HCT116 (cell line): ENCODE data around the gene LSP1. TPM values are rescaled to one million over a fixed set of nuclear protein-coding genes. Genes with fewer than 3 reads are reported as not detected.
"Not testable (repeated sequence)": the region's sequence is repeated elsewhere in the genome, so short reads cannot be mapped to it uniquely, and the experiment has no call there.

Experiments used
- ATAC-seq: fragments of 200-7000 bp; cut with Tn5 transposase; 2 replicates; pipeline ENCODE4 v1.9.1; 2020; ENCODE audit warnings: mild to moderate bottlenecking, moderate library complexity
- BruUV-seq: library from RNA; stranded (reverse); fragments of 400-500 nt; replicated peaks from 2 replicates; lab custom pipeline; 2021; lab: Mats Ljungman, UMichigan
- CTCF ChIA-PET: fragments of 300-600 bp; sonication (Branson Sonifier 250); formaldehyde crosslinking; loops from one replicate; lab custom pipeline; 2021; ENCODE audit warnings: antibody characterized with exemption; lab: Charles Lee
- POLR2A ChIA-PET: fragments of 300-600, 350-600 bp; sonication (Branson Sonifier 250); formaldehyde crosslinking; loops from one replicate; lab custom pipeline; 2021; ENCODE audit warnings: antibody characterized with exemption; lab: Charles Lee
- RAD21 ChIA-PET, 2 experiments: fragments of 300-600 bp; sonication (Branson Sonifier 250); formaldehyde crosslinking; loops; one replicate each; lab custom pipeline; 2023; ENCODE audit warnings: low total read pairs in 2 of 2; ENCODE audit not compliant: uncharacterized antibody in 2 of 2, unreplicated experiment in 2 of 2, low non-redundant PET in 1 of 2; lab: Charles Lee
- DNase-seq: peaks from one replicate; pipeline ENCODE4 v3.0.0-alpha.2; 2010; ENCODE audit warnings: low read depth, low spot score
- H2AFZ ChIP-seq: fragments of 200-600 bp; shearing (Covaris generic), sonication (generic); 2 replicates; pipeline ENCODE4 v1.6.1; 2017; ENCODE audit warnings: low read depth, mixed run types, mixed read lengths, antibody characterized with exemption, low read length; ENCODE audit not compliant: poor library complexity, severe bottlenecking
- H3K27ac ChIP-seq: 2 replicates; pipeline ENCODE4 v1.5.1; 2012; ENCODE audit warnings: low read depth, low read length
- H3K27me3 ChIP-seq: fragments of 200-600 bp; sonication (generic); 2 replicates; pipeline ENCODE4 v1.6.1; 2016; ENCODE audit warnings: mixed run types, low read length, mixed read lengths; ENCODE audit not compliant: insufficient read depth
- H3K36me3 ChIP-seq, 2 experiments: fragments of 200-500 bp in 1 of 2; fragments of 200-600 bp in 1 of 2; sonication (Bioruptor generic) in 1 of 2; sonication (generic) in 1 of 2; 2 replicates each; pipeline versions ENCODE4 v1.5.1 to v1.6.1; 2014 to 2016; ENCODE audit warnings: low read length in 2 of 2, inconsistent platforms in 1 of 2, mixed read lengths in 1 of 2, mixed run types in 1 of 2; ENCODE audit not compliant: insufficient read depth in 2 of 2, control insufficient read depth in 1 of 2
- H3K4me1 ChIP-seq, 2 experiments: fragments of 200-600 bp in 1 of 2; sonication (generic) in 1 of 2; 2 replicates each; pipeline versions ENCODE4 v1.5.1 to v1.6.1; 2012 to 2017; ENCODE audit warnings: low read length in 2 of 2, inconsistent platforms in 1 of 2, mild to moderate bottlenecking in 1 of 2, mixed read lengths in 1 of 2, mixed run types in 1 of 2, moderate library complexity in 1 of 2; ENCODE audit not compliant: insufficient read depth in 2 of 2, control insufficient read depth in 1 of 2
- H3K4me2 ChIP-seq: fragments of 200-600 bp; sonication (generic); 2 replicates; pipeline ENCODE4 v1.6.1; 2017; ENCODE audit warnings: mixed run types, low read length, mixed read lengths
- H3K4me3 ChIP-seq, 2 experiments: fragments of 200-600 bp in 1 of 2; sonication (generic) in 1 of 2; replicated peaks in 1 of 2; 2 replicates each; pipeline ENCODE4 v1.5.1; 2011 to 2016; ENCODE audit warnings: low read length in 2 of 2, control low read depth in 1 of 2, low read depth in 1 of 2, mild to moderate bottlenecking in 1 of 2, mixed read lengths in 1 of 2, mixed run types in 1 of 2
- H3K79me2 ChIP-seq: fragments of 200-600 bp; sonication (generic); 2 replicates; pipeline ENCODE4 v1.6.1; 2017; ENCODE audit warnings: mild to moderate bottlenecking, mixed run types, low read length, moderate library complexity, mixed read lengths; ENCODE audit not compliant: insufficient read depth
- H3K9ac ChIP-seq: fragments of 200-600 bp; sonication (generic); 2 replicates; pipeline ENCODE4 v1.6.1; 2016; ENCODE audit warnings: low read length, mixed read lengths
- H3K9me2 ChIP-seq: fragments of 200-600 bp; sonication (generic), shearing (Covaris generic); 2 replicates; pipeline ENCODE4 v1.6.1; 2017; ENCODE audit warnings: mixed run types, mild to moderate bottlenecking, moderate library complexity; ENCODE audit not compliant: insufficient read depth
- H3K9me3 ChIP-seq, 2 experiments: fragments of 200-500 bp in 1 of 2; fragments of 200-600 bp in 1 of 2; sonication (Bioruptor generic) in 1 of 2; sonication (generic) in 1 of 2; 2 replicates each; pipeline ENCODE4 v1.6.1; 2014 to 2017; ENCODE audit warnings: low read length in 2 of 2, mixed read lengths in 2 of 2, inconsistent platforms in 1 of 2, low read depth in 1 of 2, mild to moderate bottlenecking in 1 of 2, mixed run types in 1 of 2, moderate library complexity in 1 of 2; ENCODE audit not compliant: control insufficient read depth in 1 of 2, insufficient read depth in 1 of 2
- H4K20me1 ChIP-seq: fragments of 200-600 bp; sonication (generic), shearing (Covaris generic); 2 replicates; pipeline ENCODE4 v1.6.1; 2017; ENCODE audit warnings: mixed run types, mild to moderate bottlenecking, moderate library complexity; ENCODE audit not compliant: insufficient read depth
- CBX3 ChIP-seq: IDR thresholded peaks from 2 replicates; pipeline ENCODE4 v1.6.1; 2012; ENCODE audit warnings: low read depth
- EGR1 ChIP-seq: IDR thresholded peaks from 2 replicates; pipeline ENCODE4 v1.6.1; 2012; ENCODE audit warnings: low read depth
- intact Hi-C: fragments of 100-400 bp; cut with micrococcal nuclease; formaldehyde crosslinking; loops from 2 replicates; pipeline ENCODE4 v1.10.0; 2022
- total RNA-seq: library from RNA; stranded (reverse); gene quantifications from one replicate; pipeline ENCODE4 v1.2.1, GENCODE V29; 2021; ENCODE audit not compliant: unreplicated experiment

Gene LSP1
- total RNA-seq, 1 experiment from 2014 or later = 1.3 TPM

GRCh38 chr11:1803835-1804519 is 48.9 kb upstream of the LSP1 start:
- ATAC-seq, RAD21 ChIA-PET, H3K27ac ChIP-seq, H3K4me2 ChIP-seq, H3K36me3 ChIP-seq, H3K9me3 ChIP-seq, H3K9ac ChIP-seq, H4K20me1 ChIP-seq, H2AFZ ChIP-seq, BruUV-seq, H3K27me3 ChIP-seq, H3K9me2 ChIP-seq, H3K4me1 ChIP-seq, POLR2A ChIA-PET, DNase-seq, H3K79me2 ChIP-seq, H3K4me3 ChIP-seq, intact Hi-C loops: not testable (repeated sequence)
- CTCF ChIA-PET = interaction anchor here (1.0 kb wide), 1 partner anchor 29 kb away, joined by 3 read pairs; no protein-coding TSS in a partner anchor

- no peak for ATAC-seq
- H3K79me2 ChIP-seq = no peaks in the 10 kb centered on the region
- TF ChIP-seq CBX3 = no peak
- TF ChIP-seq EGR1 = no peak
- TF ChIP-seq, all 23 proteins: peak for 0
- H3K36me3 ChIP-seq = no peaks in the 10 kb centered on the region
- intact Hi-C loops = no loop called here
- H3K4me2 ChIP-seq = no peak overlapping the region
- H3K9me2 ChIP-seq = no peaks in the 10 kb centered on the region
- no peak overlapping the region for H2AFZ ChIP-seq
- no peaks in the 10 kb centered on the region for H4K20me1 ChIP-seq
- no peak for DNase-seq
- no peaks in the 10 kb centered on the region for H3K4me1 ChIP-seq
- ChIA-PET POLR2A (no interaction called here), RAD21 (no interaction called here), CTCF (interaction anchor here (0.7 to 1.1 kb wide), 2 partner anchors 77 to 153 kb away, joined by 3 to 4 read pairs; no protein-coding TSS in a partner anchor)
- H3K9ac ChIP-seq = no peak overlapping the region
- no peaks in the 10 kb centered on the region for H3K9me3 ChIP-seq
- BruUV-seq = no TSS peak
- no peaks in the 10 kb centered on the region for H3K27me3 ChIP-seq
- H3K4me3 ChIP-seq = no peak overlapping the region
- H3K27ac ChIP-seq = no peak overlapping the region
Measured at GRCh38 chr11:1805525-1805924, 47.4 kb upstream of the LSP1 start.
